HG03095 (cell line): ENCODE data around the gene EDC3.
"Not testable (repeated sequence)": the region's sequence is repeated elsewhere in the genome, so short reads cannot be mapped to it uniquely, and the experiment has no call there.

Experiments used
- ATAC-seq: cut with Tn5 transposase; IDR thresholded peaks from one replicate; pipeline ENCODE4 v1.9.1; 2021; ENCODE audit warnings: moderate library complexity; ENCODE audit not compliant: unreplicated experiment

Gene EDC3

GRCh38 chr15:74695597-74696397 lies at the start of gene EDC3:
Gene EDC3, minus strand, starts transcription at chr15:74696024. Its CDS starts 20,900 bp downstream, at chr15:74675124.
- ATAC-seq: no peak

- ATAC-seq: no peak
These were observed 46.6 kb upstream of the EDC3 start for GRCh38 chr15:74742422-74742821.

- not testable (repeated sequence) for ATAC-seq
These were observed 42.4 kb upstream of the EDC3 start for GRCh38 chr15:74738239-74738638.

GRCh38 chr15:74735305-74735704 lies 39.5 kb upstream of the EDC3 start:
- ATAC-seq: no peak

GRCh38 chr15:74733269-74733668 lies 37.4 kb upstream of the EDC3 start:
- ATAC-seq: no peak

- no peak for ATAC-seq
These were observed 37.0 kb upstream of the EDC3 start for GRCh38 chr15:74732846-74733245.

GRCh38 chr15:74730619-74731316 lies 34.9 kb upstream of the EDC3 start:
- no peak for ATAC-seq

- ATAC-seq: not testable (repeated sequence)
These were observed 33.5 kb upstream of the EDC3 start for GRCh38 chr15:74729372-74729771.

GRCh38 chr15:74728699-74729098 lies 32.9 kb upstream of the EDC3 start:
- ATAC-seq: not testable (repeated sequence)

- no peak for ATAC-seq
These were observed 31.9 kb upstream of the EDC3 start for GRCh38 chr15:74727727-74728126.

GRCh38 chr15:74726774-74727164 lies 30.9 kb upstream of the EDC3 start:
- no peak for ATAC-seq

GRCh38 chr15:74725845-74726773 lies 30.3 kb upstream of the EDC3 start:
- ATAC-seq: no peak

- ATAC-seq: no peak
These were observed 29.5 kb upstream of the EDC3 start, which contains the start of gene CYP1A1 for GRCh38 chr15:74725225-74725774. Gene CYP1A1, minus strand, starts transcription at chr15:74725528. Its CDS starts 2,431 bp downstream, at chr15:74723097.

GRCh38 chr15:74724570-74725224 lies 28.9 kb upstream of the EDC3 start:
- no peak for ATAC-seq

GRCh38 chr15:74723754-74724334 lies 28.0 kb upstream of the EDC3 start:
- no peak for ATAC-seq

- ATAC-seq: no peak
These were observed 27.4 kb upstream of the EDC3 start for GRCh38 chr15:74723187-74723586.

GRCh38 chr15:74722591-74722990 lies 26.8 kb upstream of the EDC3 start:
- no peak for ATAC-seq

GRCh38 chr15:74716651-74717050 lies 20.8 kb upstream of the EDC3 start:
- no peak for ATAC-seq

- no peak for ATAC-seq
These were observed 16.5 kb upstream of the EDC3 start for GRCh38 chr15:74712311-74712710.
